Liver (tissue), 9 donors: ENCODE data around the gene COL6A2. TPM values are rescaled to one million over a fixed set of nuclear protein-coding genes. Genes with fewer than 3 reads are reported as not detected.

Source experiments
- DNase-seq: peaks from one replicate; pipeline ENCODE4 v3.0.0-alpha.2; 2017; ENCODE audit warnings: low spot score
- H3K27ac ChIP-seq, 2 donors: one replicate each; pipeline ENCODE4 v1.7.0; 2013; ENCODE audit warnings: inconsistent platforms in 2 of 2, low read length in 2 of 2, control low read depth in 1 of 2, low read depth in 1 of 2, mild to moderate bottlenecking in 1 of 2
- H3K27me3 ChIP-seq, 4 donors: one replicate each; pipeline versions ENCODE4 v1.6.1 to v1.7.0; 2013; ENCODE audit warnings: low read length in 3 of 4, inconsistent platforms in 1 of 4, mild to moderate bottlenecking in 1 of 4, moderate library complexity in 1 of 4; ENCODE audit not compliant: control insufficient read depth in 4 of 4, insufficient read depth in 4 of 4
- H3K36me3 ChIP-seq, 4 donors: one replicate each; pipeline versions ENCODE4 v1.6.1 to v1.7.0; 2013; ENCODE audit warnings: low read length in 3 of 4, mild to moderate bottlenecking in 3 of 4, low read depth in 1 of 4, moderate library complexity in 1 of 4; ENCODE audit not compliant: control insufficient read depth in 4 of 4, insufficient read depth in 3 of 4
- H3K4me1 ChIP-seq, 4 donors: one replicate each; pipeline versions ENCODE4 v1.6.1 to v1.7.0; 2013; ENCODE audit warnings: low read length in 3 of 4, mild to moderate bottlenecking in 3 of 4, moderate library complexity in 1 of 4; ENCODE audit not compliant: control insufficient read depth in 4 of 4, insufficient read depth in 4 of 4
- H3K4me3 ChIP-seq, 3 donors: one replicate each; pipeline versions ENCODE4 v1.6.1 to v1.7.0; 2013; ENCODE audit warnings: low read length in 3 of 3, control low read depth in 1 of 3, low read depth in 1 of 3, mild to moderate bottlenecking in 1 of 3
- H3K9ac ChIP-seq, 2 donors: one replicate each; pipeline ENCODE4 v1.7.0; 2013; ENCODE audit warnings: low read length in 2 of 2, mild to moderate bottlenecking in 2 of 2, moderate library complexity in 2 of 2, control low read depth in 1 of 2, low read depth in 1 of 2
- H3K9me3 ChIP-seq, 4 donors: one replicate each; pipeline versions ENCODE4 v1.6.1 to v1.7.0; 2013; ENCODE audit warnings: low read length in 3 of 4; ENCODE audit not compliant: control insufficient read depth in 4 of 4
- CTCF ChIP-seq: fragments of 150-350 bp; IDR thresholded peaks from 2 replicates; pipeline ENCODE4 v1.5.1; 2017; ENCODE audit warnings: improper control_type of control experiment, low read depth, low read length; ENCODE audit not compliant: missing input control
- EGR1 ChIP-seq, 2 donors: IDR thresholded peaks; 2 replicates each; pipeline ENCODE4 v1.6.1; 2016 to 2018; ENCODE audit warnings: antibody characterized with exemption in 2 of 2, low read depth in 2 of 2
- FOXA1 ChIP-seq: IDR thresholded peaks from 2 replicates; pipeline ENCODE4 v1.6.1; 2016; ENCODE audit warnings: antibody characterized with exemption
- FOXA2 ChIP-seq: IDR thresholded peaks from 2 replicates; pipeline ENCODE4 v1.6.1; 2016; ENCODE audit warnings: antibody characterized with exemption
- GABPA ChIP-seq, 2 donors: IDR thresholded peaks in 1 of 2; conservative IDR thresholded peaks in 1 of 2; 2 replicates each; pipeline ENCODE4 v1.6.1; 2016; ENCODE audit warnings: antibody characterized with exemption in 2 of 2, mild to moderate bottlenecking in 1 of 2, moderate library complexity in 1 of 2
- HNF4A ChIP-seq, 2 donors: conservative IDR thresholded peaks; 2 replicates each; pipeline ENCODE4 v1.6.1; 2016; ENCODE audit warnings: antibody characterized with exemption in 2 of 2, mild to moderate bottlenecking in 2 of 2
- HNF4G ChIP-seq: IDR thresholded peaks from 2 replicates; pipeline ENCODE4 v1.6.1; 2016; ENCODE audit warnings: antibody characterized with exemption
- JUND ChIP-seq, 2 donors: IDR thresholded peaks; 2 replicates each; pipeline ENCODE4 v1.6.1; 2016; ENCODE audit warnings: antibody characterized with exemption in 2 of 2
- RAD21 ChIP-seq, 2 donors: IDR thresholded peaks; 2 replicates each; pipeline ENCODE4 v1.6.1; 2016; ENCODE audit warnings: antibody characterized with exemption in 2 of 2, mild to moderate bottlenecking in 2 of 2
- REST ChIP-seq: IDR thresholded peaks from 2 replicates; pipeline ENCODE4 v1.6.1; 2016; ENCODE audit warnings: antibody characterized with exemption, mild to moderate bottlenecking
- RXRA ChIP-seq, 2 donors: IDR thresholded peaks; 2 replicates each; pipeline ENCODE4 v1.6.1; 2017 to 2018; ENCODE audit warnings: antibody characterized with exemption in 2 of 2, mild to moderate bottlenecking in 1 of 2
- SP1 ChIP-seq: IDR thresholded peaks from 2 replicates; pipeline ENCODE4 v1.6.1; 2018; ENCODE audit warnings: antibody characterized with exemption, mild to moderate bottlenecking
- TAF1 ChIP-seq: conservative IDR thresholded peaks from 2 replicates; pipeline ENCODE4 v1.6.1; 2016; ENCODE audit warnings: antibody characterized with exemption, mild to moderate bottlenecking
- YY1 ChIP-seq: IDR thresholded peaks from 2 replicates; pipeline ENCODE4 v1.6.1; 2016; ENCODE audit warnings: antibody characterized with exemption, mild to moderate bottlenecking
- WGBS: extraction: QIAGEN DNeasy Blood & Tissue Kit; methylation state at CpG from one replicate; pipeline ENCODE4 v1.1.7; 2013; 5-methylcytosine and 5-hydroxymethylcytosine counted together
- polyA plus RNA-seq, 2 donors: library from polyadenylated mRNA; stranded (reverse) in 1 of 2; unstranded in 1 of 2; fragments of 200-250 nt in 1 of 2; fragments of >200 nt in 1 of 2; fragmentation: Nextera tagmentation in 1 of 2; extraction: Ambion mirVana in 1 of 2; gene quantifications; one replicate each; pipeline versions ENCODE4 v1.2.1 to v1.2.3, GENCODE V29; 2013 to 2015
- total RNA-seq, 2 donors: library from RNA; depleted of rRNA; stranded (reverse); fragments of >200 nt; gene quantifications; one replicate each; pipeline ENCODE4 v1.2.3, GENCODE V29; 2014
- TF ChIP-seq, protein P1 (sequence below): IDR thresholded peaks from 2 replicates; pipeline ENCODE4 v1.6.1; 2016; ENCODE audit warnings: antibody characterized with exemption
- TF ChIP-seq, protein P2 (sequence below): IDR thresholded peaks from 2 replicates; pipeline ENCODE4 v1.6.1; 2016; ENCODE audit warnings: antibody characterized with exemption
- donor health status: healthy.
- donor health status: healthy.
- donor health status: healthy.
- donor health status: healthy.
- donor health status: healthy.

The COL6A2 gene
- total and polyA plus RNA-seq, 4 donors, result 5.8 to 80.8 (median 41.7) TPM

- no peaks in the 10 kb centered on the region for H3K36me3 ChIP-seq
- peak; percentile 24 for DNase-seq
- H3K9ac ChIP-seq, result no peak overlapping the region
- no peaks in the 10 kb centered on the region for H3K27me3 ChIP-seq
- no peak overlapping the region for H3K27ac ChIP-seq
- no peaks in the 10 kb centered on the region for H3K4me1 ChIP-seq
- no peaks in the 10 kb centered on the region for H3K9me3 ChIP-seq
- no peak overlapping the region for H3K4me3 ChIP-seq
- 85% methylated on average over 23 of the region's 23 CpGs for WGBS
- TF ChIP-seq HNF4A (conservative IDR thresholded peaks at IDR 0.05) (no peak), SP1 (no peak), YY1 (no peak), HNF4G (no peak), FOXA2 (no peak), TAF1 (no peak), RAD21 (IDR thresholded peaks at IDR 0.05) (no peak), EGR1 (IDR thresholded peaks at IDR 0.05; ENCODE audit: low read depth in 2 of 2) (no peak), RXRA (IDR thresholded peaks at IDR 0.05) (no peak), REST (no peak), CTCF (no peak), FOXA1 (no peak), JUND (IDR thresholded peaks at IDR 0.05) (no peak)
- TF ChIP-seq, protein P1, sequence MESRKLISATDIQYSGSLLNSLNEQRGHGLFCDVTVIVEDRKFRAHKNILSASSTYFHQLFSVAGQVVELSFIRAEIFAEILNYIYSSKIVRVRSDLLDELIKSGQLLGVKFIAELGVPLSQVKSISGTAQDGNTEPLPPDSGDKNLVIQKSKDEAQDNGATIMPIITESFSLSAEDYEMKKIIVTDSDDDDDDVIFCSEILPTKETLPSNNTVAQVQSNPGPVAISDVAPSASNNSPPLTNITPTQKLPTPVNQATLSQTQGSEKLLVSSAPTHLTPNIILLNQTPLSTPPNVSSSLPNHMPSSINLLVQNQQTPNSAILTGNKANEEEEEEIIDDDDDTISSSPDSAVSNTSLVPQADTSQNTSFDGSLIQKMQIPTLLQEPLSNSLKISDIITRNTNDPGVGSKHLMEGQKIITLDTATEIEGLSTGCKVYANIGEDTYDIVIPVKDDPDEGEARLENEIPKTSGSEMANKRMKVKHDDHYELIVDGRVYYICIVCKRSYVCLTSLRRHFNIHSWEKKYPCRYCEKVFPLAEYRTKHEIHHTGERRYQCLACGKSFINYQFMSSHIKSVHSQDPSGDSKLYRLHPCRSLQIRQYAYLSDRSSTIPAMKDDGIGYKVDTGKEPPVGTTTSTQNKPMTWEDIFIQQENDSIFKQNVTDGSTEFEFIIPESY, result no peak
- TF ChIP-seq, protein P2, sequence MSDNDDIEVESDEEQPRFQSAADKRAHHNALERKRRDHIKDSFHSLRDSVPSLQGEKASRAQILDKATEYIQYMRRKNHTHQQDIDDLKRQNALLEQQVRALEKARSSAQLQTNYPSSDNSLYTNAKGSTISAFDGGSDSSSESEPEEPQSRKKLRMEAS, result no peak
Measured at GRCh38 chr21:46078322-46078977, 19.5 kb upstream of the COL6A2 start.

GRCh38 chr21:46078978-46079351 is 18.9 kb upstream of the COL6A2 start:
- Histone ChIP-seq H3K4me1 (no peaks in the 10 kb centered on the region), H3K27ac (no peak overlapping the region), H3K9ac (no peak overlapping the region), H3K4me3 (no peak overlapping the region), H3K9me3 (no peaks in the 10 kb centered on the region), H3K36me3 (no peaks in the 10 kb centered on the region), H3K27me3 (no peaks in the 10 kb centered on the region)
- DNase-seq, result no peak
- no peak for TF ChIP-seq GABPA (IDR thresholded peaks at IDR 0.05 in 1 of 2, conservative IDR thresholded peaks at IDR 0.05 in 1 of 2)
- TF ChIP-seq, protein P1, result no peak
- no peak for TF ChIP-seq RAD21 (IDR thresholded peaks at IDR 0.05)
- TF ChIP-seq REST, result no peak
- TF ChIP-seq TAF1, result no peak
- TF ChIP-seq RXRA (IDR thresholded peaks at IDR 0.05), result no peak
- no peak for TF ChIP-seq JUND (IDR thresholded peaks at IDR 0.05)
- TF ChIP-seq FOXA2, result no peak
- TF ChIP-seq, protein P2, result no peak
- no peak for TF ChIP-seq HNF4A (conservative IDR thresholded peaks at IDR 0.05)
- WGBS, result 82% methylated on average over 6 of the region's 6 CpGs
